HepG2 (cell line): ENCODE data around the gene MEGF6. TPM values are rescaled to one million over a fixed set of nuclear protein-coding genes. Genes with fewer than 3 reads are reported as not detected.

Source experiments
- FIP1L1 ChIP-seq: fragments of 200-400 bp; formaldehyde crosslinking; IDR thresholded peaks from 2 replicates; pipeline ENCODE4 v1.6.1; 2018; ENCODE audit warnings: low read depth, mild to moderate bottlenecking, low read length, moderate library complexity, borderline replicate concordance; ENCODE audit not compliant: insufficient read depth
- MLLT10 ChIP-seq: sonication (generic); formaldehyde crosslinking; IDR thresholded peaks from 2 replicates; pipeline ENCODE4 v1.4.0; 2020; ENCODE audit warnings: missing genetic modification reagents
- NCOR1 ChIP-seq: fragments of 200-600 bp; sonication (generic); IDR thresholded peaks from 2 replicates; pipeline ENCODE4 v1.7.0; 2017; ENCODE audit warnings: antibody characterized with exemption, low read length, borderline replicate concordance
- TERF1 ChIP-seq: sonication (generic); formaldehyde crosslinking; IDR thresholded peaks from 2 replicates; pipeline ENCODE4 v1.8.0; 2022; ENCODE audit warnings: mild to moderate bottlenecking, missing genetic modification reagents, moderate library complexity
- ZFP91 ChIP-seq: sonication (generic); formaldehyde crosslinking; IDR thresholded peaks from 2 replicates; pipeline ENCODE4 v1.9.0; 2022; ENCODE audit warnings: missing genetic modification reagents, mild to moderate bottlenecking, borderline replicate concordance
- ZNF143 ChIP-seq: sonication (generic); formaldehyde crosslinking; IDR thresholded peaks from 2 replicates; pipeline ENCODE4 v1.4.0; 2020; ENCODE audit warnings: missing genetic modification reagents
- ZNF354B ChIP-seq: sonication (generic); formaldehyde crosslinking; IDR thresholded peaks from 2 replicates; pipeline ENCODE4 v1.8.0; 2022; ENCODE audit warnings: mild to moderate bottlenecking, missing genetic modification reagents
- ZNF772 ChIP-seq: sonication (generic); formaldehyde crosslinking; IDR thresholded peaks from 2 replicates; pipeline ENCODE4 v1.5.0; 2020; ENCODE audit warnings: mild to moderate bottlenecking, missing genetic modification reagents
- polyA plus RNA-seq, 8 experiments: library from polyadenylated mRNA; depleted of rRNA in 3 of 8; stranded (reverse) in 7 of 8; unstranded in 1 of 8; fragments of >200 nt; fragmentation: Illumina TruSeq in 4 of 8; extraction: Trizol in 4 of 8; gene quantifications; 2 replicates each; pipeline versions ENCODE4 v1.2.1 to v1.2.3, GENCODE V29; 2011 to 2016; ENCODE audit warnings: low read depth in 4 of 8, missing spikeins in 1 of 8, mixed read lengths in 1 of 8; ENCODE audit not compliant: insufficient read depth in 1 of 8
- total RNA-seq, 5 experiments: library from RNA; depleted of rRNA; stranded (reverse); fragments of >200 nt; fragmentation: Illumina TruSeq; extraction: Trizol; gene quantifications; 2 replicates each; pipeline ENCODE4 v1.2.3, GENCODE V29; 2016; ENCODE audit warnings: low read depth in 1 of 5
- TF ChIP-seq, protein P1 (sequence below): sonication (generic); formaldehyde crosslinking; conservative IDR thresholded peaks from 2 replicates; pipeline ENCODE4 v1.8.0; 2022; ENCODE audit warnings: low read depth, missing genetic modification reagents

MEGF6 gene
- total and polyA plus RNA-seq, 2 of the 13 experiments (the other 11 are each of a cell fraction or from before 2014, with no cell fraction given) = 1.9 TPM

DNA sequence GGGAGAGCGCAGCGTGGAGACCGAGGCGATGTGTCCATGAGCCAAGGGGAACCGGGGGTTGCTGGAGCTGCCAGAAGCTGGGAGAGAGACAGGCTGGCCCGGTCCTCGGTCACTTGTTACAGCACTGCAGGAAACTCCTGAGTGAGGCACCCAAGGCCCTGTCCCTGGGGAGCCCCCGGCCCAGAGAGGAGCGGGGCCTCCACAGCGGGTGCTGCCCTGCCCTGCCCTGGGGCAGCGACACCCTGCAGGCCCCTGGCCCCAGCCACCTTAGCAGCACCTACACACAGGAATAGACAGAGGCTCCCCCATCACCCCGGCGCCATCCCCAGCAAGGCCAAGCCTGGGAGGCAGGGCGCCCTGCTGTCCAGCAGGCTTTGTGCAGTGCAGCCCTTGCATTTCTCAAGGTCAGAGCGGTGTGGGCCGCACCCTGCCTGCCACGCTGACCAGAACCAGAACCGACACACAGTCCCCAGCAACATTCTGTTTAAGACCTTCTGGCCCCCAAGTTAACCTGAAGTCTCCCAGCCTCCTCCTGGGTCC, 6.6 kb upstream of the MEGF6 start (continued):
- TF ChIP-seq TERF1 (CRISPR knock-in tag) (no peak), ZNF772 (CRISPR knock-in tag) (no peak), ZNF143 (no peak), ZFP91 (CRISPR knock-in tag) (no peak), ZNF354B (no peak), MLLT10 (CRISPR knock-in tag) (no peak), NCOR1 (no peak), FIP1L1 (no peak)
- TF ChIP-seq, protein P1, sequence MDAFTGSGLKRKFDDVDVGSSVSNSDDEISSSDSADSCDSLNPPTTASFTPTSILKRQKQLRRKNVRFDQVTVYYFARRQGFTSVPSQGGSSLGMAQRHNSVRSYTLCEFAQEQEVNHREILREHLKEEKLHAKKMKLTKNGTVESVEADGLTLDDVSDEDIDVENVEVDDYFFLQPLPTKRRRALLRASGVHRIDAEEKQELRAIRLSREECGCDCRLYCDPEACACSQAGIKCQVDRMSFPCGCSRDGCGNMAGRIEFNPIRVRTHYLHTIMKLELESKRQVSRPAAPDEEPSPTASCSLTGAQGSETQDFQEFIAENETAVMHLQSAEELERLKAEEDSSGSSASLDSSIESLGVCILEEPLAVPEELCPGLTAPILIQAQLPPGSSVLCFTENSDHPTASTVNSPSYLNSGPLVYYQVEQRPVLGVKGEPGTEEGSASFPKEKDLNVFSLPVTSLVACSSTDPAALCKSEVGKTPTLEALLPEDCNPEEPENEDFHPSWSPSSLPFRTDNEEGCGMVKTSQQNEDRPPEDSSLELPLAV (CRISPR knock-in tag) = no peak
- TF ChIP-seq, all 625 proteins: peak for 0
